SJSA1 (cell line): ENCODE measurements around the gene TPD52L1. TPM values are rescaled to one million over a fixed set of nuclear protein-coding genes. Genes with fewer than 3 reads are reported as not detected.
"Not testable (repeated sequence)": the region's sequence is repeated elsewhere in the genome, so short reads cannot be mapped to it uniquely, and the experiment has no call there.

Experiments used
- DNase-seq, 2 experiments: peaks; one replicate each; pipeline ENCODE4 v3.0.0-alpha.2; 2015 to 2020; ENCODE audit warnings: low spot score in 2 of 2, low read depth in 1 of 2
- H3K27ac ChIP-seq: fragments of 250-450 bp; sonication (Bioruptor Pico); 2 replicates; pipeline ENCODE4 v1.5.1; 2020; ENCODE audit warnings: mild to moderate bottlenecking, moderate library complexity
- H3K27me3 ChIP-seq: fragments of 250-450 bp; sonication (Bioruptor Pico); replicated peaks from 2 replicates; pipeline ENCODE4 v1.5.1; 2020; ENCODE audit warnings: mild to moderate bottlenecking, moderate library complexity
- H3K36me3 ChIP-seq: fragments of 250-450 bp; sonication (Bioruptor Pico); 2 replicates; pipeline ENCODE4 v1.5.1; 2020; ENCODE audit warnings: mild to moderate bottlenecking
- H3K4me1 ChIP-seq: fragments of 250-450 bp; sonication (Bioruptor Pico); replicated peaks from 2 replicates; pipeline ENCODE4 v1.6.1; 2021; ENCODE audit warnings: mild to moderate bottlenecking
- H3K4me3 ChIP-seq: fragments of 250-450 bp; sonication (Bioruptor Pico); 2 replicates; pipeline ENCODE4 v1.5.1; 2020; ENCODE audit warnings: mild to moderate bottlenecking
- H3K9me3 ChIP-seq: fragments of 250-450 bp; sonication (Bioruptor Pico); replicated peaks from 2 replicates; pipeline ENCODE4 v1.5.1; 2020; ENCODE audit warnings: mild to moderate bottlenecking
- total RNA-seq: library from RNA; depleted of rRNA; stranded (reverse); fragments of >200 nt; shearing (Covaris generic); gene quantifications from 2 replicates; pipeline ENCODE4 v1.2.3, GENCODE V29; 2014

The TPD52L1 gene
- total RNA-seq, 1 experiment from 2014 or later: 47.9 TPM

DNA sequence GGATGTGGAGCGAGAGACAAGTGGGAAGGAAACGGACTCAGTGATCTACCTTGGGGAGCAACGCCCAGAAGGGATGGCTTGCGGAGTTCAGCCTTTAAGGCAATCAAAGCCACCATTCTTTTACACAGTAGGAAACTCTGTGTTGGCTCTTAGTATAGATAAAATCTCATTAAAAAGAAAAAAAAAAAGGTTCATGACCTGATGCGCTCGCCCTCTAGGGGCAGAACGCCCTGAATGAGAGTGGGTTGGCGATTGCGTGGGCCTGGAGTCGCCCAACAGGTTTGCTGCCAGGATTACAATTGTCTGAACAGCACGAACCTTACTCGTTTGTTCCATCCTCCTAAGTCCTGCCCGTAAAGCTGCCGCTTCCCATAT is 1.2 kb downstream of the TPD52L1 start:
- H3K27me3 ChIP-seq: no peaks in the 10 kb centered on the region
- no peak overlapping the region for H3K4me3 ChIP-seq
- H3K27ac ChIP-seq: no peak overlapping the region
- peaks cover 12% of the 10 kb centered on the region for H3K4me1 ChIP-seq
- H3K9me3 ChIP-seq: no peaks in the 10 kb centered on the region
- H3K36me3 ChIP-seq: no peaks in the 10 kb centered on the region
- DNase-seq: no peak

DNA sequence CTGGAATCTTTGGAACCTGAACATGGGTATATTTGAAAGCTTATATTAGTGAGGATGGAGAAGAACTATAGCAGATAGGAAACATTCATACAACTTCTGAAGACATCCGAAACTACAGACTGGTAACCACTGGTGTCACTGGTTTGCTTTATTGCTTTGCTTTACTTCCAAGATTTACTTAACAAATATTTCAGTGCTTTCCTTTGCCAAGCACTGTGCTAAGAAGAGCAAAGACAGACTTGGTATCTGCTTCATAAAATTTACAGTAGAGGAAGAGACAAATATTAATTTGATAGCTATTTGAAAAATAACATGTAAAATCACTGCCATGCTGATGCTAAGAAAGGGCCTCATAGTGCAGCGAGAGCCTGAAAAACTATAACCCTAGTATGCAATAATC is 1.8 kb downstream of the TPD52L1 start:
- no peak overlapping the region for H3K4me3 ChIP-seq
- no peak overlapping the region for H3K27ac ChIP-seq
- H3K4me1 ChIP-seq: peaks cover 11% of the 10 kb centered on the region
- H3K9me3 ChIP-seq: no peaks in the 10 kb centered on the region
- no peaks in the 10 kb centered on the region for H3K27me3 ChIP-seq
- no peaks in the 10 kb centered on the region for H3K36me3 ChIP-seq
- no peak for DNase-seq

DNA sequence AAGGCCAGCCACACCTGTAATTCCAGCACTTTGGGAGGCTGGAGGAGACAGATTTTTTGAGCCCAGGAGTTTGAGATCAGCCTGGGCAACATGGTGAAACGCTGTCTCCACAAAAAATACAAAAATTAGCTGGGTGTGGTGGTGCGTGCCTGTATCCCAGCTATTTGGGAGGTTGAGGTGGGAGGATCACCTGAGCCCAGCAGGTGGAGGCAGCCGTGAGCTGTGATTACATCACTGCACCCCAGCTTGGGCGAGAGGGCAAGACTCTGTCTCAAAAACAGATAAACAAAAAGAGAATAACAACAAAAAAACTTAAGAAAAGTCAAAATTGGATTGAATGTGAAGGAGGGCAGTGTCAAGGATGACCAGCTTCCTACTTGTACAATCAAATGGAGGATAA is 2.9 kb downstream of the TPD52L1 start:
- Histone ChIP-seq H3K27me3 (no peaks in the 10 kb centered on the region), H3K4me1 (peaks cover 11% of the 10 kb centered on the region), H3K36me3 (no peaks in the 10 kb centered on the region), H3K9me3 (no peaks in the 10 kb centered on the region), H3K4me3 (no peak overlapping the region), H3K27ac (no peak overlapping the region)
- DNase-seq: no peak

DNA sequence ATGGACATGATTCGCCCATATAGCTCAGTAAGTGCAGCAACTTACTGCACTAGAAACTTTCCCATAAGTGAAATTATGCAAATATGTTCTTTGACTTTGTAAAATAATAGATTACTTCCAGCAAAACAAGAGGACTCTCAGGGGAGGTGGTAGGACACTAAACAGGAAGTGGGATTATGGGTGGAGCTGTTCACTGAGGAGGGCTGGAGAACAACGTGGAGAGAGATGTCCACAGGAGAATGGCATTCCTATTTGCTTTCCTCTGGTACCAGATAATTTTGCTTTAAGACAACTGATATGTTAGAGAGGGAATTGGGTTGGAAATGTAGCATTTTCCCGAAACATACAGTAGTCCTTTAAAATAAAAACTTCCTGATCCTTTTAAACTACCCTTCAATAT is 3.7 kb downstream of the TPD52L1 start:
- H3K9me3 ChIP-seq: no peaks in the 10 kb centered on the region
- no peaks in the 10 kb centered on the region for H3K36me3 ChIP-seq
- H3K27me3 ChIP-seq: no peaks in the 10 kb centered on the region
- DNase-seq: no peak
- peaks cover 11% of the 10 kb centered on the region for H3K4me1 ChIP-seq
- H3K4me3 ChIP-seq: no peak overlapping the region
- H3K27ac ChIP-seq: no peak overlapping the region

DNA sequence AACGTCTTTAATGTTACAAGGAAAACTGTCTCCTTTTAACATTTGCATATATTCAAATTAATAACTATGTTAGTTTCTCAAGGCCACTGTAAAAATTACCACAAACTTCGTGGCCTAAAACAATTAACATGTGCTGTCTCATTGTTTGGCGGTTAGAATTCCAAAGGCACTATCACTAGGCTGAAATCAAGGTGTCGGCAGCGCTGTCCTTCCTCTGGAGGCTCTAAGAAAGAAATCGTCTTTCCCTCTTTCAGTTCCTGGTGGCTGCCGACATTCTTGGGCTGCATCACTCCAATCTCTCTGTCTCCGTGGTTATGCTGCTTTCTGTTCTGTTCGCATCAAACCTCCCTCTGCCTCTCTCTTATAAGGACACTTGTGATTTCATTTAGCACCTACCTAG is 4.2 kb downstream of the TPD52L1 start:
- no peaks in the 10 kb centered on the region for H3K9me3 ChIP-seq
- H3K4me3 ChIP-seq: no peak overlapping the region
- H3K27me3 ChIP-seq: no peaks in the 10 kb centered on the region
- H3K36me3 ChIP-seq: no peaks in the 10 kb centered on the region
- peaks cover 11% of the 10 kb centered on the region for H3K4me1 ChIP-seq
- DNase-seq: no peak
- no peak overlapping the region for H3K27ac ChIP-seq

DNA sequence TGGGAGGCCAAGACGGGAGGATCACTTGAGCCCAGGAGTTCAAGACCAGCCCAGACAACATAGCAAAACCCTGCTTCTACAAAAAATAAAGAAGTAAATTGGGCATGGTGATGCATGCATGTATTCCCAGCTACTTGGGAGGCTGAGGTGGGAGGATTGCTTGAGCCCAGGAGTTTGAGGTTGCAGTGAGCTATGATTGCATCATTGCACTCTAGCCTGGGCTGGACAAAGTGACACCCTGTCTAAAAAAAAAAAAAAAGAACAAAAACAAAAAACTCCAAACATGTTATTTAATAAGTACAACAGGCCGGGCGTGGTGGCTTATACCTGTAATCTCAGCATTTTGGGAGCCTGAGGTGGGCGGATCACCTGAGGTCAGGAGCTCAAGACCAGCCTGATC is 9.8 kb downstream of the TPD52L1 start:
- not testable (repeated sequence) for H3K27ac ChIP-seq, H3K9me3 ChIP-seq, H3K4me3 ChIP-seq, DNase-seq, H3K27me3 ChIP-seq, H3K36me3 ChIP-seq, H3K4me1 ChIP-seq

DNA sequence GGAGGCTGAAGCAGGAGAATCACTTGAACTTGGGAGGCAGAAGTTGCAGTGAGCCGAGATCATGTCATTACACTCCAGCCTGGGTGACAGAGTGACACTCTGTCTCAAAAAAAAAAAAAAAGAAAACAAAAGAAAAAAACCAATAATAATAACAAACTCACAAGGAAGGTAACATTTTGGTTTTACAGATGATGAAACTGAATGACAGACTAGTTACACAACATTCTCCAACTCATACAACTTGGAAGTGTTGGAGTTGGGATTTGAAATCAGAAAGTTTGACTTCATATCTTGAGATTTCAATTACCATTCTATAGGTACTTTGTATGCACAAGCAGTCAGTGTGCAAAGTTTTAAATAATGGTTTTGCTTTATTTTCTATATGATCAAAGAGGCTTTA is 10.2 kb downstream of the TPD52L1 start:
- Histone ChIP-seq H3K4me3 (no peak overlapping the region), H3K9me3 (no peaks in the 10 kb centered on the region), H3K36me3 (no peaks in the 10 kb centered on the region), H3K27ac (no peak overlapping the region), H3K4me1 (no peaks in the 10 kb centered on the region), H3K27me3 (no peaks in the 10 kb centered on the region)
- no peak for DNase-seq

DNA sequence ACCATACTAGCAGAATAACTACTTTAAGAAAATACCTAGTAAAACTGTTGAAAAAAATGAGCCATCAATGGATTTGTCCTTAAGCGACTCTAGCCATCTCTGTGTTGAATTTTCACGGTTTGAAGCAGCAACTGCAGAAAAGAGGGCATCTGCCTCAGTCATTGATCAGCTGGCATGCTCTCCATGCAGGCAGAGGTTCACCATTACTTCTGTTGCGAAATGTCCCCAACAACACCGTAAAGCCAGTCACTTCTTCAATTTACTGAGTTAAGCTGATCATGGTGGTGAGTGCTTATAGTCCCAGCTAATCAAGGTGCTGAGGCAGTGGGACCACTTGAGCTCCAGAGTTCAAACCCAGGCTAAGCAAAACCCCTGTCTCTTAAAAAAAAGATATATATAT is 11.1 kb downstream of the TPD52L1 start:
- no peaks in the 10 kb centered on the region for H3K36me3 ChIP-seq
- no peak overlapping the region for H3K4me3 ChIP-seq
- DNase-seq: no peak
- no peaks in the 10 kb centered on the region for H3K4me1 ChIP-seq
- no peaks in the 10 kb centered on the region for H3K9me3 ChIP-seq
- no peaks in the 10 kb centered on the region for H3K27me3 ChIP-seq
- H3K27ac ChIP-seq: no peak overlapping the region

DNA sequence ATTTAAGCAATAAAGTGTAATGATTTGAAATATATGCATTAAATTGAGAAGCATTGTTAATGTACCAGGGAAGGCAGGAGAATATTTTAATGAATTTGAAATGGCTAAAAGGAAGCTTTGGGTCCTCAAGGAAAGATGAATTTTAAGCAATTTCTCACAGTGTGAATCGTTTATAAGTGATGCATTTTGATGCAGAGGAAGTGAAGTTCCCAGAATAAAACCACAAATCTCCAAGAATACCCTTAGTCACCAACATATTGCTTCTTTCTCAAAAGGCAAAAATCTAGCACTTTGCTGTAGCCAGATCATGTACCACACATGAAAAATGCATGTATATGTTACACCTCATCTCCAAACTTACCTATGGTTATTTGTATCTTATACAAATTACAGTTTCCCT is 11.7 kb downstream of the TPD52L1 start:
- H3K27me3 ChIP-seq: no peaks in the 10 kb centered on the region
- H3K36me3 ChIP-seq: no peaks in the 10 kb centered on the region
- no peaks in the 10 kb centered on the region for H3K4me1 ChIP-seq
- DNase-seq: no peak
- H3K27ac ChIP-seq: no peak overlapping the region
- H3K4me3 ChIP-seq: no peak overlapping the region
- H3K9me3 ChIP-seq: no peaks in the 10 kb centered on the region

DNA sequence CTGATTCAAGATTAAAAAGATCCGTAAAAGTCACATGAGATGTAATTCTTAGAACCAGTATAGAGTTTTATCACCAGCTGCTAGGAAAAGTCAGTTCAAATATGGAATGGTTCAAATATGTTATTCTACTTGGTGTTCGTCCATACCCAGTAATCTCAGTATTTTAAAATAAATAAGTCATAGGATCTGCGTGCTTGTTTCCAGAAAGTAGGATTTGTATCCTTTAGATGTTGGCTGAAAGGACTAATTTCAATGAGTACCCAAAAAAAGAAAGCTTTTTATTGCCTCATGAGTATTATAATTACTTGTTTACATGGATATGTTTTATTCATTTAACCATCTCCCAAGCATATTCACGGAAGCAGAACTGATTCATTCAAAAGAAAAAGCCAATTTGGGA is 12.2 kb downstream of the TPD52L1 start:
- H3K36me3 ChIP-seq: no peaks in the 10 kb centered on the region
- H3K4me1 ChIP-seq: no peaks in the 10 kb centered on the region
- DNase-seq: no peak
- no peaks in the 10 kb centered on the region for H3K9me3 ChIP-seq
- H3K27me3 ChIP-seq: no peaks in the 10 kb centered on the region
- H3K27ac ChIP-seq: no peak overlapping the region
- no peak overlapping the region for H3K4me3 ChIP-seq

DNA sequence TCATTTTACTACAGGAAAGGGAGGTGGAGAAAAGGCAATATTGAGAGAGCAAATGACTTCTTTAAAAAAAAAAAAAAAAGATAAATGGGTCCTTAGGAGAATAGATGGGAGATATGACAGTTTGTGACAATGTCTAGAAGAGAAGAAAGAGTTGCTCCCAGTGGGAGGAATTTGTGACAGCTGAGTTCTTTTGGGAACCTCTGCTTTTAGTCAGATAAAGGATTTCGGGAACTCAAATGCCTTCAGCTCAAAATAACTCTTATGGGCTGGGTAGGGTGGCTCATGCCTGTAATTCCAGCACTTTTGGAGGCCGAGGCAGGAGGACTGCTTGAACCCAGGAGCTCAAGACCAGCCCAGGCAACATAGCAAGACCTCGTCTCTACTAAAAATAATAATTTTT is 13.1 kb downstream of the TPD52L1 start:
- no peaks in the 10 kb centered on the region for H3K27me3 ChIP-seq
- H3K4me1 ChIP-seq: no peaks in the 10 kb centered on the region
- no peak for DNase-seq
- H3K27ac ChIP-seq: no peak overlapping the region
- H3K36me3 ChIP-seq: no peaks in the 10 kb centered on the region
- no peaks in the 10 kb centered on the region for H3K9me3 ChIP-seq
- H3K4me3 ChIP-seq: no peak overlapping the region

DNA sequence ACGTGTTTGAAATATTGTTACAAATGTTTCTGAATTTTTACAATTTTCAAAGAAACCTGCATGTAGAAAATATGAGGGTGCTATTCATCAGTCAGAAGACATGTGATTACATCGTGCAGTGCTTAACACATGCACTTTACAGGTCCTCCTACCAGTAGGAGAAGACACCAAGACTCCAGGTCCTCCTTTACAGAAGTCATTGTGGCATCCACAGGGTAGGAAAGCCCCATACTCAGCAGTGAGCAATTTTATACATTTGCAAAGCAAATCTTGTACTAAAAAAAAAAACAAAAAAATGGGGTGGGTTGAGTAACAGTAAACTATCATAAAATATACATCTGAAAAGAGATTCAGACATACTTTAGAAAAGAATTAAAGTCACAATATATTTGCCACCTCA is 14.0 kb downstream of the TPD52L1 start:
- Histone ChIP-seq H3K4me3 (no peak overlapping the region), H3K27me3 (no peaks in the 10 kb centered on the region), H3K36me3 (no peaks in the 10 kb centered on the region), H3K27ac (no peak overlapping the region), H3K9me3 (no peaks in the 10 kb centered on the region), H3K4me1 (no peaks in the 10 kb centered on the region)
- DNase-seq: no peak

DNA sequence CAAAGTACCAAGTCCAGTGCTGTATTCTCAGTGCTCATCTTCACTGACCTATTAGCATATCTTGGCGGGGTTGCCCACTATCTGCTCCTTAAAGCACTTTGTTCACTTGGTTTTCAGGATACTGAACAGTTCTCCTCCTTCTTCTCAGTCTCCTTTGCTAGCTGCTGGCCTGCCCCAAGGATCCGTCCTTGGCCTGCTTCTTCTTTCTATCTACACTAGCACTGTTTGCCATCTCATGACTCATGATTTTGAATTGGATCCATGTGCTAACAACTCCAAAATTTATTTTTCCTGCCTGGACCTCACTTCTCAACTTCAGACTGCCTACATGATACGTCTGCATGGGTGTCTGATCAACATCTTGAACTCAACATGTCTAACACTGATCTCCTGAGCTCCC is 15.5 kb downstream of the TPD52L1 start:
- Histone ChIP-seq H3K4me1 (no peaks in the 10 kb centered on the region), H3K36me3 (no peaks in the 10 kb centered on the region), H3K4me3 (no peak overlapping the region), H3K9me3 (no peaks in the 10 kb centered on the region), H3K27ac (no peak overlapping the region), H3K27me3 (no peaks in the 10 kb centered on the region)
- DNase-seq: no peak

DNA sequence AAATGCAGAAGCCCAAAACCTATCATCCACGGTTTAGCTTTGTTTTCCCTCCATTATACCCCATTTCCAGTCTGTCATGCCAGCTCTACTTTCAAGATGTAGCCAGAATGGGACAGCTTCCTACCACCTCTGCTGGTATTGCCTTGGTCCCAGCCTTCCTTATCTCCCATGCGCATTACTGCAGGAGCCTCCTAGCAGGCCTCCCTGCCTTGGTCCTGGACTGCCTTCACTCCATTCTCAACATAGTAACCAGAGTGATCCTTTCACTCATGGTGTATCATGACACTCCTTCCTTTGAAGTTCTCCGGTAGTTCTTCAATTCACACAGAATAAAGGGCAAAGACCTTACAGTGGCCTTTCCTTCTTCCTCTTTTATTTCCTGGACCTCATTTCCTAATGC is 15.9 kb downstream of the TPD52L1 start:
- H3K27ac ChIP-seq: no peak overlapping the region
- DNase-seq: no peak
- no peaks in the 10 kb centered on the region for H3K9me3 ChIP-seq

DNA sequence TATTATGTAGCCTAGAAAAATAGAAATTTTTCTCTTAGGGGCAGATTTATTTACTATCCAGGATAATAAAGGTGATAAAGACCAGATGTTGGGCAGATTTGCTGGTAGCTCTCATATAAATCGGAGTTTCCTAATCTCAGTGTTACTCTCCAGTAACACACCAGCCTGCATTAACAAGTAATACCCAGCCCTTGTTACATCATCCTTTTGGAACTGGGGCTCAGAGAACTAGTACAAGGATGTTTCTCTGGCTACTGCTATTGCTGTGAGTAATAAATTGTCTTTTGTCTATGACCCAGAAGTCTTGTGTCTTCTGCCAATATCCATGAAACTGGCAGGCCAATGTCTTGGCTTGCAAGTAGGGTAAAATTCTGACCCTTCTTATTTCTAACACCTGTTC is 16.8 kb downstream of the TPD52L1 start:
- H3K27me3 ChIP-seq: no peaks in the 10 kb centered on the region
- no peak overlapping the region for H3K27ac ChIP-seq
- no peaks in the 10 kb centered on the region for H3K4me1 ChIP-seq
- no peak overlapping the region for H3K4me3 ChIP-seq
- no peaks in the 10 kb centered on the region for H3K36me3 ChIP-seq
- no peak for DNase-seq
- no peaks in the 10 kb centered on the region for H3K9me3 ChIP-seq

More for the DNA sequence above, 15.9 kb downstream of the TPD52L1 start:
- H3K27me3 ChIP-seq: no peaks in the 10 kb centered on the region
- H3K36me3 ChIP-seq: no peaks in the 10 kb centered on the region
- no peak overlapping the region for H3K4me3 ChIP-seq
- no peaks in the 10 kb centered on the region for H3K4me1 ChIP-seq
